GM18951 (cell line): ENCODE results near the gene GINS3.

Experiments used
- POLR2A ChIP-seq: IDR thresholded peaks from 4 replicates; pipeline ENCODE4 v1.6.1; 2011; ENCODE audit warnings: mild to moderate bottlenecking; ENCODE audit not compliant: insufficient read length, insufficient read depth; ENCODE audit errors: extremely low read depth
- in situ Hi-C: fragments of 300-500 bp; cut with MboI; formaldehyde crosslinking; loops from one replicate; pipeline ENCODE4 v1.12.0; 2022; ENCODE audit warnings: low sequenced_read_pairs, mixed read lengths, inconsistent platforms; ENCODE audit not compliant: unreplicated experiment

GINS3 gene

GRCh38 chr16:58425245-58425644, 33.0 kb downstream of the GINS3 start:
- in situ Hi-C loops, result no loop called here
- TF ChIP-seq POLR2A, result no peak

DNA sequence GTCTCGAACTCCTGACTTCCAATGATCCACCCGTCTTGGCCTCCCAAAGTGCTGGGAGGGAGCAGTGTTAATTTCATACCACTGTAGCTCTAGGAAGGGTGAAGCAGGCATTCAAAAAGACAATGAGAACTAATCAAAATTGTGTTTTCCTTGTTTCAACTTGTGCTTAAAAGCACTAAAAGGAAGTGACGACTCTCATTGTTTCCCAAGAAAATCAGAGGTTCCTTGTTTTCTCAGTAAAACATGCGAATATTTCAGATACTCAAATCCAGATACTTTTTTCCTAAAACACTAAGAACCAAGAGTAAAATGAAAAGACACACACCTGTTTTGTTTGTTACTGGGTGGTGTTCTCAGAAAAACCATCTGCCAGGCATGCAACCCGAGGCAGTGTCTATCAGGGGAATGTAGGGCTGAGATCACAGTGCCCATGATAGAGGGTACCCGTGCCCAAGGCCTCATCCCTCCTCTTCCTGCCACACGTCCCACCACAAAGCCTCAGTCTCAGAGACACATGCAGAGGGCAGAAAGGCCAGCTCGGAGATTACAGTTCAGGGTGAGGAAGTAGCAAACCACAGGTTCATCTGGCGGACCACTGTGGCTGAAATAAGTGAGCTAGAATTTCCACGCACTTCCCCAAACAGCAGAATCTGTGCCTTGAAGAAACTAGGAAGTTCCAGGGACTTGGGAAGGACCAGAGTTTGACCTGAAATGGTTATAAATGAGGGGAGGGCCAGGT, 33.7 kb downstream of the GINS3 start:
- no peak for TF ChIP-seq POLR2A
- in situ Hi-C loops, result no loop called here

DNA sequence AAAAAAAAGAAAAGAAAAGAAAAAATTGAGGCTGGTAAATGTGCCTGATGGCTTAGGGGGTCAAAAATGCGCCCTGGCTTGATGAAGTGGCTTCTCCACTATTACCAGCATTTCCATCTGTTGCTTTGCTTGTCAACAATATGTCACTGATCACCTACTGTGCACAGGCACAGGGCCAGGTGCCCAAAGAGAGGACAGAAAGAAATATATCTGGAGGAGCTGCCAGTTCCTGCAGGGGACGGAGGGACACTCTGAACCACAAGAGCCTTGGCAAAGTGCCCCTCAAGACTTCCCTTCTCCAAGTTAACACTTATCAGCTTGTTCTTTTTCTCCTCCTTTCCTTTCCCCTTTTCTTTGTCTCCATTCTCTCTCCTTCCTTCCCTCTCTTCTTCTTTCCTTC, 34.7 kb downstream of the GINS3 start:
- no peak for TF ChIP-seq POLR2A
- in situ Hi-C loops, result no loop called here

GRCh38 chr16:58428621-58429542, 36.6 kb downstream of the GINS3 start:
- in situ Hi-C loops, result no loop called here
- TF ChIP-seq POLR2A, result no peak

GRCh38 chr16:58430718-58431117, 38.4 kb downstream of the GINS3 start:
- TF ChIP-seq POLR2A, result no peak
- in situ Hi-C loops, result no loop called here

- TF ChIP-seq POLR2A, result no peak
- in situ Hi-C loops, result no loop called here
Measured at GRCh38 chr16:58433569-58433951, 41.3 kb downstream of the GINS3 start.

DNA sequence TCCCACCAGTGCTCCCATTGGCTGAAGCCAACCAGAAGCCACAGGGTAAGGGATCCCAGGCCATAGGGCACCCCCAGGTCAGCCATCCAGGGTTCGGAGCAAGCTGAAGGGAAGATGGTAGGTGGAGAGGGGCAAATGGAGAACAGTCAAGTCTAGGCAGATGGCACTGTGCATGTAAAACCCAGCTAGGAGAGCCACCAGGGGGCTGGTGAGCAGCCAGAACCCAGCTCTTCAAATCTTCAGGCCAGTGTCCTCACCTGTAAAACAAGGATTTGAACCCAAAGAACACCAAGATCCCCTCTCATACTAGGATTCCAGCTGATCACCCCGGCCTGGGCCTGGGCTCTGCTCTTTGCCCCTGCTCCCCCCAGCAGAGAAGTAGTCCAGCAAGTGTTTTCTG, 43.5 kb downstream of the GINS3 start:
- TF ChIP-seq POLR2A, result no peak
- in situ Hi-C loops, result no loop called here

DNA sequence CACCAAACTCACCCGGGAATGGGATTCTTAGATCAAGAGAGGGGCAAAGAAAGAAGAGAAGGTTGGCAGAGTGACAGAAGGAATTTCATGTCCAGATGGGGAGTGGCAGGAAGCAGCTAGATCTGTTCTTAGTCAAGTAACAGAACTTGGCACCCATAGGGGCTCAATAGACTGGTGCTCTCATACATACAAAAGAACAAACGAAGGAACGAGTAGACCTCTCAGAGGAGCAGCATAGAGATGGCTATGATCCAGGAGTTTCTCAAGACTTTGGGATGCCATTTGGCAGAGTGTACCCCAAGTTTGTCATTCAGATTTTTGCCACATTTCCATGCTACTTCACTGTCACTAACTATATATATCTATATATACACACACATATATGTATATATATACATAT, 47.9 kb downstream of the GINS3 start:
- in situ Hi-C loops, result no loop called here
- TF ChIP-seq POLR2A, result no peak

GRCh38 chr16:58442547-58442946, 50.3 kb downstream of the GINS3 start:
- TF ChIP-seq POLR2A, result no peak
- in situ Hi-C loops, result no loop called here

- no peak for TF ChIP-seq POLR2A
- in situ Hi-C loops, result no loop called here
Measured at GRCh38 chr16:58443783-58444182, 51.5 kb downstream of the GINS3 start.

DNA sequence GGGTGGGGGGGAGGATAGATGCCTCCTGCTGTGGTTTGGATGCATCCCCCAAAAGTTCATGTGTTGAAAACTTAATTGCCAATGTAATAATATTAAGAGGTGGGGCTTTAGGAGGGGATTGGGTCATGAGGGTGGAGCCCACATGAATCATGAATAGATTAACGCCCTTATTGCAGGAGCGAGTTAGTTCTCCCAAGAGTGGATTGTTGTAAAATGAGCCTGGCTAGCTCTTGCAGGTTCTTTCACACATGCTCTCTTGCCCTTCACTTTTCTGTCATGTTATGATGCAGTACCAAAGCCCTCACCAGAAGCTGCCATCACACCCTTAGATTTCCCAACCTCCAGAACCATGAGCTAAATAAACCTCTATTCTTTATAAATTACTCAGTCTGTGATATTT, 52.0 kb downstream of the GINS3 start:
- in situ Hi-C loops, result no loop called here
- no peak for TF ChIP-seq POLR2A

- TF ChIP-seq POLR2A, result no peak
- in situ Hi-C loops, result no loop called here
Measured at GRCh38 chr16:58448890-58449289, 56.6 kb downstream of the GINS3 start.

GRCh38 chr16:58449306-58449705, 57.0 kb downstream of the GINS3 start:
- in situ Hi-C loops, result no loop called here
- TF ChIP-seq POLR2A, result no peak

DNA sequence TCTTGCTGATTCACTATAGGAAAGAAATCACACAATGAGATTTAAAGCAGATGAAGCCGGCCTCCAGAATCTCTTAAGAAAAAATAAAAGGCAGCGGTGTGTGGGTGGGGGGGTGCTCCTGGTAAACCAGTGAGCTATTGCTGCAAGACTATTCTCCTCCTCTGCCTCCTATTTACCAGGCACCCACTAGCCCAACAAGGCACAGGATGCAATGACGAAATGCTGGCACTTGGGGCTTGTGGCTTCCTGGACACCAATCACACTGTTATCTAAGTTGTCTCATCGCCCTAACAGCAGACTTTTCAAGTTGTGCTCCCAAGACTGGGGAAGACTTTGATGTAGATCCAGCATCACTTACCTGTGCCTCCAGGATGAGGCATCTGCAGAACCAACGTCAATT, 57.5 kb downstream of the GINS3 start:
- in situ Hi-C loops, result no loop called here
- no peak for TF ChIP-seq POLR2A
